Smooth muscle cell (in vitro differentiated cells): Measurements from ENCODE around the gene CFAP46. TPM values are rescaled to one million over a fixed set of nuclear protein-coding genes. Genes with fewer than 3 reads are reported as not detected.

Experiments
- DNase-seq: peaks from one replicate; lab custom pipeline; 2025; ENCODE audit not compliant: unreplicated experiment; lab: John Stamatoyannopoulos, UW
- H2AFZ ChIP-seq: fragments of 200-600 bp; sonication (generic); 2 replicates; pipeline ENCODE4 v1.6.0; 2016; ENCODE audit warnings: antibody characterized with exemption, low read depth, mild to moderate bottlenecking
- H3F3A ChIP-seq: fragments of 200-600 bp; sonication (generic); 2 replicates; pipeline ENCODE4 v1.6.0; 2017; ENCODE audit warnings: antibody characterized with exemption, low read depth
- H3K27ac ChIP-seq: fragments of 200-600 bp; sonication (generic); 2 replicates; pipeline ENCODE4 v1.5.1; 2016; ENCODE audit warnings: low read depth, mild to moderate bottlenecking
- H3K27me3 ChIP-seq: fragments of 200-600 bp; sonication (generic); 2 replicates; pipeline ENCODE4 v1.6.1; 2016; ENCODE audit warnings: low read depth, mild to moderate bottlenecking
- H3K36me3 ChIP-seq: fragments of 200-600 bp; sonication (generic); 2 replicates; pipeline ENCODE4 v1.5.1; 2016; ENCODE audit warnings: low read depth
- H3K4me1 ChIP-seq: fragments of 200-600 bp; sonication (generic); 2 replicates; pipeline ENCODE4 v1.5.1; 2016; ENCODE audit warnings: low read depth
- H3K4me2 ChIP-seq: fragments of 200-600 bp; sonication (generic); 2 replicates; pipeline ENCODE4 v1.6.0; 2016; ENCODE audit warnings: mild to moderate bottlenecking
- H3K4me3 ChIP-seq: fragments of 200-600 bp; sonication (generic); 2 replicates; pipeline ENCODE4 v1.5.1; 2016; ENCODE audit warnings: mild to moderate bottlenecking
- H3K79me2 ChIP-seq: fragments of 200-600 bp; sonication (generic); 2 replicates; pipeline ENCODE4 v1.6.0; 2016; ENCODE audit warnings: low read depth, mild to moderate bottlenecking
- H3K9ac ChIP-seq: fragments of 200-600 bp; sonication (generic); 2 replicates; pipeline ENCODE4 v1.6.0; 2016; ENCODE audit warnings: low read depth
- H3K9me3 ChIP-seq: fragments of 200-600 bp; sonication (generic); replicated peaks from 2 replicates; pipeline ENCODE4 v1.5.1; 2016; ENCODE audit warnings: low read depth
- H4K20me1 ChIP-seq: fragments of 200-600 bp; sonication (generic); 2 replicates; pipeline ENCODE4 v1.6.0; 2016; ENCODE audit warnings: low read depth
- CTCF ChIP-seq: fragments of 200-600 bp; sonication (generic); IDR thresholded peaks from 2 replicates; pipeline ENCODE4 v1.5.1; 2017; ENCODE audit warnings: borderline replicate concordance, mild to moderate bottlenecking, antibody characterized with exemption; ENCODE audit not compliant: insufficient read depth, poor library complexity, severe bottlenecking
- WGBS: methylation state at CpG from one replicate; pipeline ENCODE4 v1.1.7; 2016; ENCODE audit warnings: low lambda C conversion rate; 5-methylcytosine and 5-hydroxymethylcytosine counted together
- polyA plus RNA-seq: library from polyadenylated mRNA; unstranded; fragments of >200 nt; fragmentation: Nextera tagmentation; extraction: Ambion mirVana; gene quantifications from 2 replicates; pipeline ENCODE4 v1.2.1, GENCODE V29; 2016
- total RNA-seq: library from RNA; depleted of rRNA; stranded (reverse); fragments of >200 nt; gene quantifications from 2 replicates; pipeline ENCODE4 v1.2.3, GENCODE V29; 2014

CFAP46 gene
- total and polyA plus RNA-seq, 2 experiments from 2014 or later: 1.1 to 2.0 TPM

GRCh38 chr10:132971448-132972148 lies 29.2 kb upstream of the CFAP46 start:
- no peak for TF ChIP-seq CTCF
- no peaks in the 10 kb centered on the region for H4K20me1 ChIP-seq
- no peak overlapping the region for H2AFZ ChIP-seq
- no peaks in the 10 kb centered on the region for H3F3A ChIP-seq
- no peak overlapping the region for H3K4me2 ChIP-seq
- no peak for DNase-seq
- no peaks in the 10 kb centered on the region for H3K79me2 ChIP-seq
- H3K4me1 ChIP-seq: no peaks in the 10 kb centered on the region
- H3K4me3 ChIP-seq: no peak overlapping the region
- H3K9me3 ChIP-seq: no peaks in the 10 kb centered on the region
- peaks cover 12% of the 10 kb centered on the region for H3K27me3 ChIP-seq
- H3K36me3 ChIP-seq: no peaks in the 10 kb centered on the region
- H3K27ac ChIP-seq: no peak overlapping the region
- H3K9ac ChIP-seq: no peak overlapping the region
- 74% methylated on average over 24 of the region's 24 CpGs for WGBS

GRCh38 chr10:132970641-132971438 lies 28.5 kb upstream of the CFAP46 start:
- no peaks in the 10 kb centered on the region for H3K9me3 ChIP-seq
- 90% methylated on average over 22 of the region's 22 CpGs for WGBS
- H3K4me2 ChIP-seq: no peak overlapping the region
- H3K4me3 ChIP-seq: no peak overlapping the region
- TF ChIP-seq CTCF: no peak
- no peak overlapping the region for H3K27ac ChIP-seq
- H3K9ac ChIP-seq: no peak overlapping the region
- H3K27me3 ChIP-seq: peaks cover 12% of the 10 kb centered on the region
- no peaks in the 10 kb centered on the region for H3K79me2 ChIP-seq
- no peaks in the 10 kb centered on the region for H4K20me1 ChIP-seq
- no peak for DNase-seq
- H2AFZ ChIP-seq: no peak overlapping the region
- H3F3A ChIP-seq: no peaks in the 10 kb centered on the region
- H3K36me3 ChIP-seq: no peaks in the 10 kb centered on the region
- no peaks in the 10 kb centered on the region for H3K4me1 ChIP-seq

- no peaks in the 10 kb centered on the region for H3K9me3 ChIP-seq
- H3K79me2 ChIP-seq: no peaks in the 10 kb centered on the region
- H3K36me3 ChIP-seq: no peaks in the 10 kb centered on the region
- TF ChIP-seq CTCF: no peak
- H2AFZ ChIP-seq: no peak overlapping the region
- 68% methylated on average over 11 of the region's 11 CpGs for WGBS
- no peak overlapping the region for H3K27ac ChIP-seq
- no peak overlapping the region for H3K9ac ChIP-seq
- peaks cover 12% of the 10 kb centered on the region for H3K27me3 ChIP-seq
- H3F3A ChIP-seq: no peaks in the 10 kb centered on the region
- no peak overlapping the region for H3K4me3 ChIP-seq
- no peaks in the 10 kb centered on the region for H4K20me1 ChIP-seq
- H3K4me1 ChIP-seq: no peaks in the 10 kb centered on the region
- DNase-seq: no peak
- no peak overlapping the region for H3K4me2 ChIP-seq
These were observed 25.2 kb upstream of the CFAP46 start for GRCh38 chr10:132967540-132967939.
